ENCODE results near the gene S1PR5.

DNA sequence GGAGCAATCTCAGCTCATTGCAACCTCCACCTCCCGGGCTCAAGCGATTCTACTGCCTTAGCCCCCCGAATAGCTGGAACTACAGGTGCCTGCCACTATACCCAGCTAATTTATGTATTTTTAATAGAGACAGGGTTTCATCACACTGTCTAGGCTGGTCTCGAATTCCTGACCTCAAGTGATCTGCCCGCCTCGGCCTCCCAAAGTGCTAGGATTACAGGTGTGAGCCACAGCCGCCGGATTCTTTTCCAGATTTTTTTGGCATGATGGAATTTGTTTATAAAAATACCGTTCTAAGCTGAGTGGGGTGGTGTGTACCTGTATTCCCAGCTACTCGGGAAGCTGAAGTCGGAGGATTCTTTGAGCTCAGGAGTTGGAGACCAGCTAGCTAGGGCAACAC, 20.4 kb upstream of the S1PR5 start:
- TF ChIP-seq POLR2A (IDR thresholded peaks at IDR 0.05): no peak
- TF ChIP-seq, protein P1, sequence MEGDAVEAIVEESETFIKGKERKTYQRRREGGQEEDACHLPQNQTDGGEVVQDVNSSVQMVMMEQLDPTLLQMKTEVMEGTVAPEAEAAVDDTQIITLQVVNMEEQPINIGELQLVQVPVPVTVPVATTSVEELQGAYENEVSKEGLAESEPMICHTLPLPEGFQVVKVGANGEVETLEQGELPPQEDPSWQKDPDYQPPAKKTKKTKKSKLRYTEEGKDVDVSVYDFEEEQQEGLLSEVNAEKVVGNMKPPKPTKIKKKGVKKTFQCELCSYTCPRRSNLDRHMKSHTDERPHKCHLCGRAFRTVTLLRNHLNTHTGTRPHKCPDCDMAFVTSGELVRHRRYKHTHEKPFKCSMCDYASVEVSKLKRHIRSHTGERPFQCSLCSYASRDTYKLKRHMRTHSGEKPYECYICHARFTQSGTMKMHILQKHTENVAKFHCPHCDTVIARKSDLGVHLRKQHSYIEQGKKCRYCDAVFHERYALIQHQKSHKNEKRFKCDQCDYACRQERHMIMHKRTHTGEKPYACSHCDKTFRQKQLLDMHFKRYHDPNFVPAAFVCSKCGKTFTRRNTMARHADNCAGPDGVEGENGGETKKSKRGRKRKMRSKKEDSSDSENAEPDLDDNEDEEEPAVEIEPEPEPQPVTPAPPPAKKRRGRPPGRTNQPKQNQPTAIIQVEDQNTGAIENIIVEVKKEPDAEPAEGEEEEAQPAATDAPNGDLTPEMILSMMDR (IDR thresholded peaks at IDR 0.05): no peak

Measured in prostate gland (tissue), 2 donors.